GF-D8 (cell line): ENCODE data around the gene TIMM10.
A peak's percentile ranks its signal among the peaks of the same experiment; 100 is the strongest.

Source experiments
- DNase-seq: peaks from one replicate; lab custom pipeline; 2025; lab: John Stamatoyannopoulos, UW

The TIMM10 gene

DNA sequence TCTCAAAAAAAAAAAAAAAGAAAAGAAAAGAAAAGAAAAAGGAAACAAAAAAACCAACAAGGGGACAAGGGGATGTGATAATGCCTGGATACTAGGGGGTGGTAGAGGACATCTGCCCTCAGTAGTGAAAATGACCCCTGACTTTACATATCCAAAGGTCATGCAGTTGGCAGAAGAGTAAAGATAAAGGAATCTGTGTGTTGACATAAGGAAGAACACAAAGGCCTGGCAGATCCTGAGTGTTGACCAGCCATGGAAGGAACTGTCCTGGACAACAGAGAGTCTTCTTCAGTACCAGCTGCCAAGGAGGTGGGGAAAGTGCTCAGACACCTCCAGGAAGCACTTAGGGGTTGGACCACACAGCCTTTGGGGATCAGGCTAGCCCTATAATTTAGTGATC is 27.7 kb downstream of the TIMM10 start:
- DNase-seq = no peak

DNA sequence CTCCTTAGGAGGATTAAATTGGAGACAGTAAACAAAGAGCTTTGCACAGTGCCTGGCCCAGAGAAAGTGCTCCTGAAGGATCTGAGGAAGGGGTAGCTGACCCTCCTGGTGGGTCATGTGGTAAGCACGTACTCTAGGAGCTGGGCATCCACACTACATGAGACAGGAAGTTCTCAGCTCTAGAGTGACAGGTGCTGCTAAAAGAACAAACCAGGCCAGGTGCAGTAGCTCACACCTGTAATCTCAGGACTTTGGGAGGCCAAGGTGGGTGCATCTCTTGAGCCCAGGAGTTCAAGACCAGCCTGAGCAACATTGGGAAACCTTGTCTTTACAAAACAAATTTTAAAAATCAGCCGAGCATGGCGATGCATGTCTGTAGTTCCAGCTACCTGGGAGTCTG is 28.2 kb downstream of the TIMM10 start:
- no peak for DNase-seq

DNA sequence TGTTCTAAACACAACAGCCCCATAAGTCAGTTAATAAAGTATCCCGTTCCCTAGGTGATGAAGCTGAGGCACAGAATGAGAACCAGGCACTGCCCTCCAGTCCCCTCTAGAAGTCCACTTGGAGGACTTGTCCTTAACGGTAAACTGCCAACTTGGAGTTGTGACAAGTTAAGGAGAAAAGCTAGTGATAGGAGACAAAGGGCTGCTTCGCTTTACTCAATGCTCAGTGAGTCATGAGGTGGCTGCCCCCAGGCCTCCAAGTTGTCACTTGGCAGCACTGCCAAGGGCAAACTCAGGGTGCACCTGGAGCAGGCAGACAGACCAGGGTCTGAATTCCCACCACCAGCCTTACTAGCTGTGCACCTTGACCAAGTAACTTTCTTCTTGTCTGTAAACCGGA is 28.6 kb downstream of the TIMM10 start:
- no peak for DNase-seq

DNA sequence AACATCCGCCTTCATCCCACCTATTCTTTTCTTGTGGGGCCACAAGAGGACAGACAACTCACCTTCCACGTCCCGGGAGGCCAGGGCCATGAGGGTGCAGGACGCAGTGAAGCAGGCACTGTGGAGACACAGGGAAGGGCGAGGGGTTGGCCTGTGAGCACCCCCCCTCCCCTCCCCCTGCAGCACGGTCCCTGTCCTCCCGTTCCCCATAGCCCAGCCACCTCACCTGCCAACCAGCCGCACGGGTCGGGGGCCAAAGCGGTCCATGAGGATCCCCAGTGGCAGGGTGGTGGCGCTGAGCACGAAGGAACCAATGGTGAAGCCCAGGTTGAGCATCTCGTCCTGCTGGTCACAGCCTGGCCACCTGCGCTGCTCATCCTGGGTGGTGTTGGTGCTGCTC is 29.6 kb downstream of the TIMM10 start:
- no peak for DNase-seq

DNA sequence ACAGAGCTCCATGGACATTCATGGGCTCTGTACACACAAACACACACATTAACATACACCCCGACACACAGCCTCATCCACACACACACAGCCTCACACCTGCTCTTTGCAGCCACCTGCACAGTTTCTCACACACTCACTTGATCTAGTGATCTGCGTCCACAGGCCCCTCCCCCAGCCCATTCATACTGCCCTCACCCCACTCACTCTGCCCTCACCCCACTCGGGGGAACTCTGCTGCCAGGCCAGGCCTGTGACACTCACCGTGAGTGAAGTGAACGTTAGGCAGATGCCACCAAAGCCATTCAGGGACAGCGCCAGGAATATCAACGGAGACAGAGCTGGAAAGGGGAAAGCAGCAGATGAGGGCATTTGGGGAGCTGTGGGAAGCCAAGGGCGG is 30.0 kb downstream of the TIMM10 start:
- DNase-seq = no peak

DNA sequence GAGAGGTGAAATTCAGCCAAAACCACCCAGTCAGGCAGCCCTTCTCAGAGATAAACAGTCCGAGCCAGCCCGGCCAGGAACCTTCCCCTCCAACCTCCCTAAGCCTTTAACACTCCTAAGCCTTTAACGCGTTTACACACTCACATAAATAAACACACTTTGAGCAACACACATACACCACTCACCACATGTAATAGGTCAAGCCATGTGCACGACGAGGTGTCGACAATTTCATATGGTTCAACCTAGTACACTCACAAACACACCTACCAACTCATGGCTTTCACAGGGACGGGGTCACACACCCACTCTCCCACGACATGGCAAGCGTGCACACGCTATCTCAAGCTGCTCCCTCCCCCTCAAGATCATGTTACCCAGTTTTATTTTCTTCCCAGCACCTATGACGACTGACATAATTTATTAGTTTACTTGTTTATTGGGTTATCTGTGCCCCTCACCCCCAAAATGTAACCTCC is 30.5 kb downstream of the TIMM10 start:
- no peak for DNase-seq

DNA sequence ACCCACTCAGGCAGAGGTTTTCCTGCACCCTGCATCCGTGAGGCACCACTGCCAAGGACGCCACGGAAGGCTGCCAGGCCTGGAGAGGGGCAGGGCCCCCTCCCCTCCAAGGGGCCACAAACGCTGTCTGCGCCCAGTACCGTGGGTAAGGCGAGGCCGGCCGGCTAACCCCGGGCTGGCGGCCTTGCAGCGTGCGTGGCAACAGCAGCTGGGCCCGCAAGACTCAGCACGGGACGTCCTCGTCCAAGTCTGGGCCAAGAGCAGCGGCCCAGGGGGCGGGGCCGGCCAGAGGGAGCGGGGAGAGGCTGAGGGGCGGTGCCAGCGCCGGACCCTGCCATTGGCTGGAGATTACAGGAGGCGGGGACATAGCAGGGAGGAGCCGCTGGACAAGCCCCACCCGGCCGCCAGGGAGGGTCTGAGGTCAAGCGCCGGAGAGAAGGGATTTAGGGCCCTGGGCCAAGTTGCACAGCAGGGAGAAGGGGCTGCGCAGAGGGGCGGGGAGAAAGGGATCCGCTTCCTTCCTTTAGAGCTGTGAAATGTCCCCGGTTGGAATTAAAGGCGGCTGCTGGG is 31.1 kb downstream of the TIMM10 start:
- no peak for DNase-seq

DNA sequence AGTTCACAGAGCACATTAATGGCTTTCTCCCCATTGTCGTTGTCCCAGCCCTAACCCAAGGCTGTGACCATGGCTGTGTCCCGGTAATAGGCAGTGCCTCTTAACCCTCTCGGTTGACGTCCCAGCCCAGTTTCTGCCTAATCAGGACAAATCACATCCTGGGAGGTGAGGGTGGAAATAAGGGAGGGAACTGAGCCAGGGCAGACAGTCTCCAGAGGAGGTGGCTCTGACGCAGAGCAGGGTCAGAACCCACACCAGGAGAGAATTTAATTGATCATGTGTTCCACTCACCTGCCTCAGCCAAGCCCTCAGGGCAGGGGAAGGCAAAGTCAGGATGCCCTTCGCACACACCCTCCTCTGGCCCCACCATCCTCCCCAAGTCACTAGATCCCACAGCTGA is 32.0 kb downstream of the TIMM10 start:
- no peak for DNase-seq

DNA sequence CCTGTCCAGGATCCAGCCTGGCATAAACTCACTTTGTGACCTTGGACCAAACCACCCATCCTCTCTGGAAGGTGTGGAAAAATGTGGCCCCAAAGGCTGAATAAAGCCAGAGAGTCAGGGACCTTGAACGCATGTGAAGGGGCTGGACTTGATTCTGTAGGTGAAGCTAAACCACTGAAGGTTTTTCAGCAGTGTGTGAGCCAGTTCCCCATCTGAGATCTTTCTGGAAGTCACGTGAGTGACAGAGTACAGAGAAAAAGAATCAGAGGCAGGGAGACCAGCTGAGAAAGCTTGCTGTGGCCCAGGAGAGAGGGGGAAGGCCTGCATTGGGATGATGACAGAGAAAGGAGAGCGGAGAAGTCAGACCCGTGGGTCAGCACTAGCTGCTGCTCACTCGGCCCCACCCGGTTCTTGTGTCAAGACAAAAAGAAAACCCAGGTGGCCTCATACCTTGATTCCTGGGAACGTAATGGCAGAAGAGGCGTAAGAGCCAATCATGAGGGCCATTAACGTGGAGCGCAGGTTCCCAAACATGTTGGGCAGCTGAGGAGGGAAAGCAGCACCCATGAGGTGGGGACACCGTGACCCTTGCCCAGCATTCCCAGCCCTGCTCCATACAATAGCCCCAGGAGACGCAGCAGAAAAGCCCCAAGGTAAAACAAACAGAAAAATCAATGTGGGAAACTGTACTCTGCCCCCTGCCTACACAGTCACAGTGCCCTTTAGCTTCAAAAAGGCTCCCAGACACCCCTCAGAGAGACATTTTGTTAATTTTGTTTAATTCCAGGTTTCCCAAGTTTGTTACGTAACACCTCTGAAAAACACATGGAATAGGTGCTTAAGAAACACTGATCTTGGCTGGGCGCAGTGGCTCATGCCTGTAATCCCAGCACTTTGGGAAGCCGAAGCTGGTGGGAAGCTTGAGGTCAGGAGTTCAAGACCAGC is 33.0 kb downstream of the TIMM10 start:
- no peak for DNase-seq

DNA sequence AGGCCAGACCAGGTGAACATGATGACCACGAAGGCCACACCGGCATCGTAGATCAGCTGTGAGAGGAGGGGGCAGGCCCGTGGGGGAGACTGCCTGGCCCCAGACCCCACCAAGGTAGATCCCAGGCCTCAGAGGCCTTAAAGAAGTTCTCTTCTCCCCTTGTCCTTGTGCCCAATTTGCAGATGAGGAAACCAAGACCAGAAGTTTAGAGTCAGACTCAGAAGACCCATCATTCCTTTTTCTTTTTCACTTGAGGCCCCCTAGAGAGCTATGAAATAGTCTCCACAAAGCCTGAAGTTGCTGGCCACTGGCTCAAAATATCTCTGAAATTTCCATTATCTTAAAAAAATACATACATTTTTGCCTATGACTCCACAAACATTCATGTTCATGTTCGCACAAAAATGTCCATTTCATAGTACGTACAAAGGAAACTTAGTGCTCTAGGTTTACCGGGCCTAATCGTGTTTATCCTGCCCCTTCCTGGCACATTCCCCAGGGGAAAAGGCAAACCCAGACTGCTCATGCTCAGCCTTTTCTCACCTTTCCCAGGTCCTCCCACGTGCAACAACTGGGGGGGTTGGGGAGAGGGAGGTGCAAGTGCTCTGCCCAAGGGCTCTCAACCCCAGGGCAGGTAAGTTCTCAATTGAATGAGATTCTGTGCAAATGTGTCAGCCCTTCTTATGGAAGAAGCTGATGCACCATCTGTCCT is 34.3 kb downstream of the TIMM10 start:
- DNase-seq = no peak

DNA sequence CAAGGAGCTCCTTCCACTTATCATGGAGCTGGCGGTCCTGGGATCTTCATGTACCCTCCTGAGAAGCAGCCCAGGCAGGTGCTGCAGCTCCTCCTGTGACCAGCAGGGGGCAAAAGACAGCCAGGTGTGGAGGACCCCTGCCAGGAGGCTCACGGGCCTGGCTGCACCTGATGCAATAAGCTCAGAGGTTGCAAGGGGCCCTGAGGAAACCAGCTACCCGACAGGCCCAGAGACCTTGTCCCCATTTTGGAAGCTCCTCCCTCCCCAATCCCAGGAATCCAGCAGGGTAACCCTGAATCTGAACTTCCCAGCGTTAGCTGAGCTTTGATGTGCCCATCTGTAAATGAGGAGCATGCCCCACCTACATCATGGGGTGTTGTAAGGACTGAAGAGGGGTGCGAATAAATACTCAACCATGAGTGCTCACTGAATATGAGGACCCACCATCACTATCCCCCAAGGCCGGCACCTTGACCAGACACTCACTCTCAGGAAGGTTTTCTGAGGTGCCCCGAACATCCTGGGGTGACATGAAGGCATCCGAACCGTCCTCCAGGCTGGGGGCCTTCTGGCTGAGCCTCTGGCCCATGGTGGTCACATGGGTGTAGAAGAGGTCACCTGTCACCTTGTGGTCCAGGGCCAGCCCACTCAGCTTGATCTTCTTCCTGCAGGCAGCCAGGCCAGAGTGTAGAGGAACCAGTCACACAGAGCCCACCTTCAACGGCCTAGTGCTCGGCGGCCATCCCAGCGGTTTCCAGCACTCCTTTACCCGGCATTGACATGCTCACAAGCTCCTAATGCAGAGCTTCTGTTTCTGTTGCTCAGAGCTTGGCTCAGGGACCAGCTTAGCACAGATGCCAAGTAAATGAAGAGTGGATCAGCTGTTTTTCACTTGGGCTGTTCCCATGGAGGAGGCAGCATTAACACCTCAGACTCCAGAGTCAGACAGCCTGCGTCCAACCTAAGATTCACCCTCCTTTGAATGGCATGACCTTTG is 36.7 kb downstream of the TIMM10 start:
- DNase-seq = no peak

DNA sequence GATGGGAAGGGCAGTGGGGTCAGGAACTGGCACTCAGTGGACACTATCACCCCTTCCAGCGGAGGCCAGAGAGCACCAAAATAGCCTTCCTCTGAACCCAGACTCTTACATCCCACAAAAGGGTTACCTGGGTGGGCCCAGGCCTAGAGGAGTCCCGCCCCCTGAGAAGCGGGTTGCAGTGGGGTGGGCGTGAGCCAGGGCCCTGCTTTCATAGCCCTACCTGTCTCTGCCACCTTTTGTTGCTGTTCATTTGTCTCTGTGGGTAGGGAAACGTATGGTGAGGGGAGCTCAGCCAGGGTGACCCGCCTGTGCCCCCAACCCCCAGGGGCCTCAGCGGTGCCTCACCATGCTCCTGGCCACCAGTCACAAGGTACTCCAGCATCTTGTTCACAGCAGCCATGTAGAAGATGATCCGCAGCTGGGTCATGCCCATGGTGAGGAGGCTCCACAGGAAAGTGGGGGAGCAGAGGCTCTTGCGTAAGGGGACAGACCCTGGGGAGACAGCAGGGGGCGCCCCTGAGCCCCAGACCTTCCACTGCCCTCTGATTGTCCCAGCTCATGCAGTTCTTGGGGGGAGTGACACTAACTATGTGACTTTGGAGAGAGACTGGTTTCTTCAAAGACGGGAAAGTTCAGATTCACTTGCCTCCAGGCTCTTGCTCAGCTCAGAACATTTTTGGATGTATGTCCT is 39.0 kb downstream of the TIMM10 start:
- DNase-seq = no peak

DNA sequence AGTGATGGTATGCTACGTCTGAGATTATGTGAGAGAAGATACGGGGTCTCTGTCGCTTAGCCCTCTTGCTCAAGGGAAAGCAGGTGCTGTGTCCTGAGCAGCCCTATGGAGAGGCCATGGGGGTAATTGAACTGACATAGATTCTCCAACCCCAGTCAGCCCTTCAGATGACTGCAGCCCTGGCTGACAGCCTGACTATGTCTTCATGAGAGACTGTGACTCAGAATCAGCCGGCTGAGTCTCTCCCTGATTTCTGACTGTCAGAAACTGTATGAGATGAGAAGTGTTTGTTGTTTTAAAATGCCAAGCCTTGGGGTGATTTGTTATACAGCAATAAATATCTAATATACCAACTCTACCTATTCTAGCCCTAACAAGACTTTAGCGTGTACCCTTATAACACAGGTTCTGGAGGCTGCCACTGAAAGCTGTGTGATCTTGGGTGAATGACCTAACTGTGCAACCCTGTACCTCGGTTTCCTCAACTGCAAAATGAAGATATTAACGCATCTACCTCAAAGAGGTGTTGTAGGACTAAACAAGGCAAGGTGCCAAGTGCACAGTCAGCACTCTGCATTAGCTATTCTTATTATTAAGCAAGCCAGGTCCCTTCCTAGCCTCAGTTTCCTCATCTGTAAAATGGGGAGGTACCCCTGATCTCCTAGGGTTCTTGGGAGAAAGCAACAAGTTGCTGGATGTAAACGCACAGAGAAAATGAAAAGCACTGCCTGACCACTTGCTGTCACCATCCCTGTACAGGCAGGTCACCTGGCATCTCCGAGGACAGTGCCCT is 39.9 kb downstream of the TIMM10 start:
- no peak for DNase-seq

DNA sequence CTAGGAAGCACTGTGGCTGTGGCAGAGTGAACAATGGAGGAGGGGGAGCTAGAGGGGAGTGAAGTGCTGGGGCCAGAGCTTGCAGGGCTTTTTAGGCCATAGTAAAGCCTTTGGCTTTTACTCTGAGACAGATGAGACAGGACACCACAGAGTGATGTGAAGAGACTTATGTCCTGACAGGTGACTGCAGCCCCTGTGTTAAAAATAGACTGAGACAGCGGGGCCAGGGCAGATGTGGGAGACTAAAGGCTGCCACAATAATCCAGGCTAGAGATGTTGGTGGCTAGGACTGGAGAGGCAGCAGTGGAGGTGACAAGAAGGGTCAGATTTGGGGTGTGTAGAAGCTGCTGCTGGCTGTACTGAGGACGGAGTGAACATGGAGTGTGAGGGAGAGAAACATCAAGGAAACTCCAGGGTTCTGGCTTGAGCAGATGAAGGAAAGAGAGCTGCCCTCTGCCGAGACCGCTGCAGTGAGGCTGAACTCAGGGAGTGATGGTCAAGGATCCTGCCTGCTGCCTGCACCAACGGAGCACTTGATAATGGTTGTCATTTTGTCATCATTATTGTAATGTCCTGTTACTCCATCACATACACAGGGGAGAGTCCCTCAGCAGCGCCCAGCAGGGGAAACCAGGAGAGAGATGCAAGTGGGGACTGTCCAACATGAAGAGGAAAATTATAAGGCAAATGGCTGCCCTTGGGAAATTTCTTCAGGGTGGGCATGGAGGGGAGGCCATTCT is 42.5 kb downstream of the TIMM10 start:
- DNase-seq = no peak

DNA sequence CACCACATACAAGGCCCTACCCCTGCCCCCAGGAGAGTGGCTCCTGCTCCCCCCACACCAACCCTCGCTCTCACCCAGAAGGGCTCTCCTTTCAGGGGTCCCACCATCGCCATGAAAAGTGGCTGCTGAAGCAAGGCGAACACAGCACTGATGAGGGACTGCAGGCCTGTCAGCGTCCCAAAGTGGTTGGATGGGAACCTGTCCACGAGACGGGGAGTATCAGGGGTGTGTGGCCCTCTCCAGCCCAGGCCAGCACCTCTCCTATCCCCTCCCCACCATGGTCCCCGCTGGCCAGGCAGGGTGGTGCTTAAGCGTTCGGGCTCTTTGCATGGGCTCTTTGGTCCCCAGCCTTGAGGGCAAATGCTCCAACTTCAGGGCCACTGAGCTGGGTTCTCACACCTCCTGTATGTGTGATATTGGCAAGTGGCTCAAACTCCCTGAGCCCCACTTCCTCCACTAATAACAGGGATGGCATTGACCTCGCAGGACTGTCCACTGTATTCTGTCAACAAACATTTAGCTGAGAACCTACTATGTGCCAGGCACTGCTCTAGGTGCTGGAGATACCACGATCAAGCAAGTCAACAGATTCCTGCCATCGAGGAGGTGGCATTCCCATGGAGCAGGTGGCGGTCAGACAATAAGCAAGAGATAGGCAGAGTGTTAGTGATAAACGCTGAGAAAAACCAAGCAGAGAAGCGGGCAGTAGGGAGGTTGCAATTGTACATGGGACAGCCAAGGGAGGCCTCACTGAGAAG is 43.4 kb downstream of the TIMM10 start:
- DNase-seq = no peak

DNA sequence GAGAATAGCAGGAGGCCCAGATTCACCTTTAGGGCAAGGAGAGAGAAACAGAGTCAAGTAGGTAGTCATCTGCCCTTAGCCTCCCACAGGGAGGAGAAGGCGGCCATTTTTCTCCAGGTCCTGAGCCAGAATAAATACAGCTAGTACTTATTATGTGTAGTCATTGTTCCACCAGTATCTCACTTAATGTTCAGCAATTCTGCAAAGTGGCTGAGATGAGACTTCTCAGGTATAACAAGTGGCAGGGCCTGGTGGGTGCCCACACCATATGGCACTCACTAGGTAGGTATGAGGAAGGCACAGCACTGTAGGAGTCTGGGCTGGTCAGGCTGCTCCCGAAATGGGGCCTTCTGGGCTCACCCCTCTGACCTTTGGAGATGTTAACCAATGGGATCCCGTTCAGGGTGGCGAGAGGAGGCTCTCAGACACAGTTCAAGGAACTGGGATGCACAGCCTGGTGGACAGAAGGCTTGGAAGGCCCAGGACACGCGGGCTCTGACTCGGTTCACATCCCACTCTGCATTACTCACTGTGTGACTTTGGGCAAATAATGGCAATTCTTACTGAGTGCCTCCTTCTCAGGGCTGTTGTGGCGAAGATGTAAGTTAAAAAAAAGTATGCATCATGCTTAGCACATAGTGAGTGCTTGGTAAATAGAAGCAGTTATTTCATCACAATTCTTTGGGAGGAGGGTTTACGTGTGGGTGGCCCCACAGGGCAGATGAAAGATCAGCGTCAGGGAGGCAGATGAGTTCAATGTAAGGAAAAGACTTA is 45.1 kb downstream of the TIMM10 start:
- DNase-seq = no peak

DNA sequence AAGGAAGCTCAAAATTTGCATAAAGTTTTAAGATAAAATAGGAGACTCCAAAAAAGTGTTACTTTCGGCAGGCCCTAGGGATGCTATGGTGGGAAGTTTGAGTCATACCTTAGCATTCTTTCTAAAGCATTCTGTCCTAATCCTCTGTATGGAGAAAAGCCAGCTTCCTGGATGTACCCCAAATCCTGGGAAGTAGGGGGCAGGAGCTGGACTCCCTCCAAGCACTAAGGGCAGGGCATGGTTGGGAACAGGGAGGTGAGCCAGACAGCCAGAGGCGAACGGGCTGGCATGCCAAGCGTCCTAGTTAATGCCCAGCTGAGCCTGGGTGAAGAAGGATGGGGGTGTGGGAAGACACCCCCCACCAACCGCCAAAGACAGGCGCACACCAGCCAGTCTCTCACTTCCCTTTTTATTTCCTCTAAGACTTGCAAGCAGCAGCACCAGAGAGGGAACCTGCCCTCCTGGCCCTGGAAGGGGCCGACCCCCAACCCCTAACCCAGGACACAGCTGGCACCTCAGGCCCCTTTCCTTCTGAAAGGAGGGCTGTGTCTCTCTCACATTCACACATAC is 46.3 kb downstream of the TIMM10 start:
- DNase-seq = peak; percentile 63

DNA sequence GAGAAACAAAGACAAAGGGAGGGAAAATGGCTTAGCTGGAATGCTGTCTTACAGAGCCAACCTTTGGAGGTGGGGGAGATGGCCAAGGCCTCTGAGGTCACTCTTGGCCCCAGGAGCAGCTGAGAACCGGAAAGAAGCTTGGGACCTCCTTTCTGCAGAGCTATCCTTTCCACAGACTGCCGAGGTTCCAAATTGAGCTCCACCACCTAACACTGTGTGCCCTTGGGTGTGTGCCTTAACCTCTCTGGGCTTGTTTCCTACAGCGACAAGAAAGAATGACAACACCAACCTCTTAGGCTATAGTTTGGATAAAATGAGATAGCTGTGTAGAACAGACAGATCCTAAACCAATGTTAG is 47.0 kb downstream of the TIMM10 start:
- no peak for DNase-seq
